Stimulated activated CD4-positive, alpha-beta T cell treated with anti-CD3 and anti-CD28 coated beads, TNF-alpha, amount 100 ng/mL, for 4 hours (primary cell): Measurements from ENCODE around the gene FAT1.

Source experiments
- DNase-seq, 3 experiments: peaks; one replicate each; pipeline ENCODE4 v3.0.0-alpha.2; 2020; ENCODE audit warnings: low read depth in 3 of 3

The FAT1 gene

GRCh38 chr4:186563761-186564160 is 159.9 kb downstream of the FAT1 start:
- no peak for DNase-seq

DNA sequence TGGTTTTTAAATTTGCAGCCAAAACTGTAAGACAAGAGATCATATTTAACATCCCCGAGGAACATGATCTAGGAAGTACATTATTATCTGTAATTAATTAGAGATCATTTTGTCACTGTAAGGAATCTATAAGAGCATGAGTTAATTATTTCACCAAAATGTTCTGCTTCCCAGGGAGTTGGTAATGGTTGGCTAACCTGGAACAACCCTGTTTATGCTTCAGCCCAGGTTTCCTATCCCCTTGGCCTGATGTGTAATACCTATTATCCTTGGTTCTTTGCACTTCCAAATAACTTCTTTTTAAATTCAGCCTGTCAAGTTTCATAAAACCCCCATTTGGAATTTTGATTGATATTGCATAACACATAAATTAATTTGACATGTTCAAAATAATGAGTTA is 161.9 kb downstream of the FAT1 start:
- no peak for DNase-seq

- DNase-seq = no peak
Observed at GRCh38 chr4:186560647-186561046, 163.0 kb downstream of the FAT1 start.

DNA sequence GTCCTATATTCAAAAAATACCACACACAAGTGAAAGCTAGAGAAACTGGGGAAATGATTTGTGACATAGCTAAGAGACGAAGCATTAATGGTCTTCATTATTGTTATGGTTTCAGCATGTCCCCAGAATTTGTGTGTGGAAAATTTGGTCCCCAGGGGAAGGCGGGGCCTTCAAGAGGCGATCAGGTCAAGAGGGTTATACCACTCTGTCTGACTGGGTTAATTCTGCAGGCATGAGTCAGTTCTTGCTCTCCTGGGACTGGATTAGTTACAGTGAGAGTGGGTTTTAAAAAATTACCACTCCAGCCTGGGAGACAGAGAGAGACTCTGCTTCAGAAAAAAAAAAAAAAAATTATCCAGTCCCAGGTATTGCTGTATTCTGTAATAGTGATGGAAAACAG is 166.2 kb downstream of the FAT1 start:
- no peak for DNase-seq

DNA sequence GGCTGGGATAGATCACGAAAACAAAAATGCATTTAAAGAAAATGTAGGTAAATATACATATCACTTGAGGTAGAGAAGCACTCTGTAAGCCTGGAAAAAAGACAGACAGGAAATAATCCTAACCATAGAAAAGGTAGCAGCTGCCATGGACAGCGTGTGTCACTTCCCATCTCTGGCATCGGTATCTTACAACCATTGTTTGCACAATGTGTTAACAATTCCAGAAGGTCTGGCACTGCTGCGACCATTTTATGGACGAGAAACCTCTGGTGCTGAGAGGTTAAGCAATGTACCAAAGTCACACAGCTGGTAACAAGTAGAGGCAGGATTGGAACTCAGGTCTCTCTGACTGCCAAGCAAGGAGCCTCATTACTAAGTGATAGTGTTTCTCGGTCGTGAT is 166.6 kb downstream of the FAT1 start:
- DNase-seq = no peak

GRCh38 chr4:186554914-186555827 is 168.5 kb downstream of the FAT1 start, which contains the start of gene MTNR1A:
MTNR1A (minus strand) TSS chr4:186555567; CDS start chr4:186555365, 202 bp downstream.
- no peak for DNase-seq

- DNase-seq = no peak
Observed at GRCh38 chr4:186554539-186554913, 169.1 kb downstream of the FAT1 start.

- DNase-seq = no peak
Observed at GRCh38 chr4:186553717-186554116, 169.9 kb downstream of the FAT1 start.

GRCh38 chr4:186551849-186552248 is 171.8 kb downstream of the FAT1 start:
- no peak for DNase-seq

DNA sequence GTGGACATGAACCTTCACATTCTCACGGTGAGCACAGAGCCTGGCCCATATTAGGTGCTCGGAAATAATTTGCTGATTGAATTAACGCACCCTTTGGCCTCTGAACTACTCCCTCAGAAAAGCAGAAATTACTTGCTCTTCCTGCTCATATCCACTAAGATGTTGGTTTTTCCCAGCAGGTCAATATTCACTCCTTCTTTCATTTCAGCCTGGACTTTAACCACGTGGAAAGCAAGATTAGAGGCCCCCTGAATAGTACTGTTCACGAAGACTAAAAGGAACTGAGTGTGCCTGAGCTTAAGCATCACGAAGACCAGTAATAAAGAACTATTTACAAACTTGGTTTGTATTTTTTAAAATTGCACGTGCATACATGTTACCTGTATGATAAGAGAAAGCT is 178.2 kb downstream of the FAT1 start:
- DNase-seq = no peak

DNA sequence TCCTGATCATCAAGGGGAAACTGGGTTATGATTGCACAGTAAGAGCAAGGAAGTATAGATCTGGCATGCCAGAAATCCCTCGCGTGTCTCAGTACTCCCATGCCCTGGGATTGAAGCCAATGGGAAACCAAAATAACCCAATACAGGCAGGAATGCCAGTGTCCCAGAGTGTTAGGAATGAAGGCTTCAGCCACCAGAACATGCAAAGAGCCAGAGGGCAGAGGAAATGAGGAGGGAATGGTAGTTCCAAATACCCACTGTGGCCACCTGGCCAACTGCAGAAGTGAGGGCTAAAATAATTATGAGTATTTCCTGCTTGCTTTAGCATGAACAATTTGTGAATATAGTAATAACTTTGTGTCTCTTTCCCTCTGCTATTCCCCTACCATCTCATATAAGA is 180.4 kb downstream of the FAT1 start:
- no peak for DNase-seq

DNA sequence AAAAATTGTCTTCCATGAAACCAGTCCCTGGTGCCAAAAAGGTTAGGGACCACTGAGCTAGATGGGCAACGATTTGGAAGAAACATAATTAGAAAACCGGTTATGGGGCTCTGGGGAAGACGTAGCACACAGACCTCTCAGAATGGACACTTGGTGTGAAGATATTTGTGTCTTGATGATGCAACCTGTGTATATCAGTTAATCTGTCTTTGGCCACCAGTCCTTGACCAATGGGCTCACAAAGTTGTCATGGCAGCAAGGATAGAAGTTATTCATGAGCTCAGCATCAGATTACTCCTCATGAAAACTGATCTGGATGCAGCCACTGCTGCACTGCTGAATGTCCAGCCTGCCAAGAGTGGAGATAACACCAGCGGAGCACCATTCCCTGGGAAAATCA is 181.9 kb downstream of the FAT1 start:
- no peak for DNase-seq

- no peak for DNase-seq
Observed at GRCh38 chr4:186537843-186538521, 185.7 kb downstream of the FAT1 start.
